OCI-LY1 (cell line): Measurements from ENCODE around the gene CDCA3.

Experiments used
- H2AFZ ChIP-seq: fragments of 200-600 bp; sonication (generic), shearing (Covaris generic); 2 replicates; pipeline ENCODE4 v1.6.0; 2014; ENCODE audit warnings: antibody characterized with exemption, mild to moderate bottlenecking, low read length
- H3F3A ChIP-seq: fragments of 200-600 bp; sonication (generic), shearing (Covaris generic); 2 replicates; pipeline ENCODE4 v1.6.0; 2014; ENCODE audit warnings: mild to moderate bottlenecking, antibody characterized with exemption, low read length, moderate library complexity; ENCODE audit not compliant: insufficient read depth
- H3K27ac ChIP-seq: fragments of 200-600 bp; sonication (generic); 2 replicates; pipeline ENCODE4 v1.5.1; 2014; ENCODE audit warnings: low read length, mixed run types, mild to moderate bottlenecking, low read depth; ENCODE audit not compliant: poor library complexity, severe bottlenecking
- H3K27me3 ChIP-seq: fragments of 200-600 bp; sonication (generic); 2 replicates; pipeline ENCODE4 v1.6.0; 2014; ENCODE audit warnings: antibody characterized with exemption, mild to moderate bottlenecking, low read length, moderate library complexity; ENCODE audit not compliant: insufficient read depth
- H3K36me3 ChIP-seq: fragments of 200-600 bp; sonication (generic); 2 replicates; pipeline ENCODE4 v1.6.1; 2014; ENCODE audit warnings: mild to moderate bottlenecking, antibody characterized with exemption, low read length, moderate library complexity, mixed read lengths; ENCODE audit not compliant: insufficient read depth
- H3K4me1 ChIP-seq: fragments of 200-600 bp; sonication (generic); 2 replicates; pipeline ENCODE4 v1.5.1; 2014; ENCODE audit warnings: mild to moderate bottlenecking, low read length, moderate library complexity; ENCODE audit not compliant: insufficient read depth, severe bottlenecking
- H3K4me2 ChIP-seq: fragments of 200-600 bp; sonication (generic), shearing (Covaris generic); 2 replicates; pipeline ENCODE4 v1.6.1; 2014; ENCODE audit warnings: low read length
- H3K4me3 ChIP-seq: fragments of 200-600 bp; sonication (generic); 2 replicates; pipeline ENCODE4 v1.5.1; 2014; ENCODE audit warnings: low read length, low read depth, mild to moderate bottlenecking, mixed read lengths; ENCODE audit not compliant: poor library complexity, severe bottlenecking
- H3K79me2 ChIP-seq: fragments of 200-600 bp; shearing (Covaris generic); 2 replicates; pipeline ENCODE4 v1.6.1; 2016; ENCODE audit warnings: mixed run types, low read length, mixed read lengths; ENCODE audit not compliant: insufficient read depth
- H3K9ac ChIP-seq: fragments of 200-600 bp; sonication (generic), shearing (Covaris generic); 2 replicates; pipeline ENCODE4 v1.6.1; 2014; ENCODE audit warnings: mild to moderate bottlenecking, low read length, mixed read lengths
- H3K9me2 ChIP-seq: fragments of 200-600 bp; sonication (generic), shearing (Covaris generic); 2 replicates; pipeline ENCODE4 v1.6.1; 2014; ENCODE audit warnings: low read depth, mild to moderate bottlenecking, low read length, mixed read lengths
- H3K9me3 ChIP-seq: fragments of 200-600 bp; shearing (Covaris generic); 2 replicates; pipeline ENCODE4 v1.6.1; 2014; ENCODE audit warnings: low read length, mixed read lengths
- H4K20me1 ChIP-seq: fragments of 200-600 bp; sonication (generic), shearing (Covaris generic); 2 replicates; pipeline ENCODE4 v1.6.0; 2016; ENCODE audit warnings: mild to moderate bottlenecking, low read length; ENCODE audit not compliant: insufficient read depth
- CTCF ChIP-seq: fragments of 200-600 bp; sonication (generic), shearing (Covaris generic); IDR thresholded peaks from 2 replicates; pipeline ENCODE4 v1.5.1; 2017; ENCODE audit warnings: mild to moderate bottlenecking, antibody characterized with exemption, low read length, moderate library complexity, mixed read lengths
- EZH2 ChIP-seq: fragments of 200-600 bp; sonication (generic), shearing (Covaris generic); IDR thresholded peaks from 2 replicates; pipeline ENCODE4 v1.8.0; 2017; ENCODE audit warnings: borderline replicate concordance, mixed run types, mild to moderate bottlenecking, antibody characterized with exemption, low read length, moderate library complexity, mixed read lengths

Gene CDCA3

DNA sequence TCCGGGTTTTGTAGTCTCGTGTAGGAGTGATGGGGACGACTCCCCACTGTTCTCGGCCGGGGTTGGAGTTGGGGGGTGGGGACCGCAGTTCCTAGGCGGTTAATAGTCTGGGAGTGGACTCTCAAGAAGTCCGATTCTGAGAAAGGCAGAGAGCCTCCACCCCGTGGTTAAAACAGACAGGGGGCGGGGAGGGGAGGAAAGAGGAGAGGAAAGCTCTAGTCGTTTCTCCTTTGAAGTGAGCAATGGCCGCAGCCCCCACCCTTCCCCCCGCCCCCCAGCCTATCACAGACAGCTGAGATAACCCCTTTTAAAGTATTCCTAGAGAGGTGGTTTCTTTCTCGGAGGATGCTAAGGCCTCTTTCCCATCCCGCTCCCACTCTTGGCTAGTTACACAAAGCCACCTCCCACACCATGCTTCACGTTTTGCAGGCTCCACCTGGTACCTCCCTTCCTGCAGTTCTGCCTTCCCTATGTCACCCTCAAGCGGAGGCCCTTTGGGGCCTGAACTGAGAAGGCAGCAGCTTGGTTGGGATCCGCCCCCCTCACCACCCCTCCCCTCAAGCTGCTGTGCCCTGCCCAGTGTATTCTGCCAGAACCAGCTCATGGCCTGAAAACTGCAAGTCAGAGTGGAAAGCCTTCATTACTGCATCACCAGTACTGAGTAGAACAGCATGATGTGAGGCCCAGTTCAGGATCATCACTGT lies 1.7 kb upstream of the CDCA3 start:
- no peak for TF ChIP-seq EZH2
- no peak for TF ChIP-seq CTCF
- Histone ChIP-seq H3K9me3 (no peaks in the 10 kb centered on the region), H4K20me1 (no peaks in the 10 kb centered on the region), H3K4me2 (peak overlapping the region; percentile 94), H2AFZ (no peak overlapping the region), H3K27ac (peak overlapping the region; percentile 64), H3K79me2 (peaks cover 20% of the 10 kb centered on the region), H3K9me2 (no peaks in the 10 kb centered on the region), H3K36me3 (peaks cover 51% of the 10 kb centered on the region), H3K4me3 (peak overlapping the region; percentile 80), H3F3A (no peaks in the 10 kb centered on the region), H3K9ac (peak overlapping the region; percentile 65), H3K4me1 (peaks cover 36% of the 10 kb centered on the region), H3K27me3 (no peaks in the 10 kb centered on the region)

DNA sequence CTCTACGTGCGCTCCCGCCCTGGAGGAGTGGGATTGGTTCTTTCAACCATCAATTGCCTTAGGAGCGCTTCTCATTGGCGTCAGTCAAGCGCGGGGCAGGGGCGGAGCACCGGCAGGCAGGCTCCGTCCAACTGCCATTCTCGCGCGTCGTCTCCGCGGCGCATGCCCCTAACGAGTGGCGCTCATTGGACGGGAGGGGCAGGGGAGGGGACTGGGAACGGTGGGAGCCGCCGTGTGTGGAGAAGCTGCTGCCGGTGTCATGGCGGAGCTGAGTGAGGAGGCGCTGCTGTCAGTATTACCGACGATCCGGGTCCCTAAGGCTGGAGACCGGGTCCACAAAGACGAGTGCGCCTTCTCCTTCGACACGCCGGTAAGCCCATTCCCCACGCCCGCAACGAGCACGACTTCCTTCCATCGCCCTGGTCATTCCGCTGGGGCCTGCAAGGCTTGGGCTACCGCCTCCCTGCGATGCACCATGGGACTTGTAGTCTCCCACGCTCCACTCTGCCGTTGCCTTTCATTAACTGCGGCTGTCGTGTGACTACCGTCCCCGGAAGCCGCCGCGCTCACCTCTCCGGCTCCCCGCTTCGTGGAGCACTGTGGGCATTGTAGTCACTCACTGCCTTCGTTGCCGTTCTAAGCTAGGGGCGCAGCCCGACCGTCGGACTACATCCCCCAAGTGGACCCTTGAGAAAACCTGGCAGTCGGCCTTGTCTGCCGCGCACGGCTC lies 1.0 kb upstream of the CDCA3 start, which contains the start of gene USP5:
Gene USP5 (plus strand): TSS at position 230 of the 730 bp plus-strand sequence. CDS start 30 bp downstream, at position 260.
- TF ChIP-seq EZH2 (no peak), CTCF (no peak)
- Histone ChIP-seq H4K20me1 (no peaks in the 10 kb centered on the region), H2AFZ (no peak within 1 kb of the TSS), H3K9me2 (no peaks in the 10 kb centered on the region), H3K4me1 (peaks cover 36% of the 10 kb centered on the region), H3K79me2 (peaks cover 20% of the 10 kb centered on the region), H3K9ac (peak within 1 kb of the TSS; percentile 93), H3K9me3 (no peaks in the 10 kb centered on the region), H3K4me3 (peak within 1 kb of the TSS; percentile 80), H3K27me3 (no peaks in the 10 kb centered on the region), H3K4me2 (peak within 1 kb of the TSS; percentile 94), H3K36me3 (peaks cover 51% of the 10 kb centered on the region), H3K27ac (peak within 1 kb of the TSS; percentile 83), H3F3A (no peaks in the 10 kb centered on the region)

DNA sequence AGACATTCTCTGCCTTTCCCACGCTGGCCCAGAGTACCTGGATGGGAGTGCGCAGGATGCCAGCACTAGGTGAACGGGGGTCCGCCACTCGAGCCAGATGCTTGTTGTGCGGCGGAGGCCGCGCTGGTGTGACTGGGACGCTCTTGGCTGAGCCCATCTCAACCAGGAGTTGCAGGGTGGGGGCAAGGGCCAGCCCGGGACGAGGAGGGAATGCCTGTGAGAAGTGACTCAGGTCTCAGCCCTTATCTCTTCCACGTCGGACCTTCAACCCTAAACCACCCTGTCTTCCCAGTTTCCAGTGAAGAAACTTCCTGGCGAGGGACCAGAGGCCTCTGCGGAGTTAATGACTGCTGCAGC lies 312 bp downstream of the CDCA3 start:
- Histone ChIP-seq H3F3A (no peaks in the 10 kb centered on the region), H3K9me3 (no peaks in the 10 kb centered on the region), H3K36me3 (peaks cover 51% of the 10 kb centered on the region), H3K9me2 (no peaks in the 10 kb centered on the region), H3K27ac (peak overlapping the region; percentile 83), H3K4me1 (peaks cover 36% of the 10 kb centered on the region), H3K4me3 (peak overlapping the region; percentile 80), H3K27me3 (no peaks in the 10 kb centered on the region), H2AFZ (no peak overlapping the region), H4K20me1 (no peaks in the 10 kb centered on the region), H3K9ac (peak overlapping the region; percentile 93), H3K4me2 (peak overlapping the region; percentile 83), H3K79me2 (peaks cover 20% of the 10 kb centered on the region)
- TF ChIP-seq CTCF (no peak), EZH2 (no peak)
